Measurements from ENCODE around the gene TMCC1.

TMCC1 gene

DNA sequence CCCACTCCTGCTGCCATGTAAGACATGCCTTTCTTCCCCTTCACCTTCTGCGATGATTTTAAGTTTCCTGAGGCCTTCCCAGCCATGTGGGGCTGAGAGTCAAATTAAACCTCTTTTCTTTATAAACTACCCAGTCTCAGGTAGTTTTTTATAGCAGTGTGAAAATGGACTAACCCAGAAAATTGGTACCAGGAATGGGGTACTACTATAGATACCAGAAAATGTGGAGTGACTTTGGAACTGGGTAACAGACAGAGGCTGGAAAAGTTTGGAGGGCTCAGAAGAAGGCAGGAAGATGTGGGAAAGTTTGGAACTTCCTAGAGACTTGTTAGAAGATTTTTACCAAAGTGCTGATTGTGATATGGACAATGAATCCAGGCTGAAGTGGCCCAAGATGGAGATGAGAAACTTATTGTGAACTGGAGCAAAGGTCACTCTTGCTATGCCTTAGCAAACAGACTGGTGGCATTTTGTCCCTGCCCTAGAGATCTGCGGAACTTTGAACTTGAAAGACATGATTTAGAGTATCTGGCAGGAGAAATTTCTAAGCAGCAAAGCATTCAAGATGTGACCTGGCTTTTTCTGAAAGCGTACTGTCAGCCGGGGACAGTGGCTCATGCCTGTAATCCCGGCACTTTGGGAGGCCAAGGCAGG, 52.7 kb downstream of the TMCC1 start:
- Histone ChIP-seq H3K27me3 (ENCODE audit: insufficient read depth, poor library complexity, severe bottlenecking) (no peaks in the 10 kb centered on the region), H3K27ac (replicated peaks) (no peak overlapping the region), H3K4me3 (replicated peaks; ENCODE audit: insufficient read depth, low read length) (no peak overlapping the region)
- TF ChIP-seq CTCF (IDR thresholded peaks at IDR 0.05; ENCODE audit: insufficient read depth, low read length) (no peak), REST (IDR thresholded peaks at IDR 0.05; ENCODE audit: insufficient replicate concordance, low read depth) (no peak), SPI1 (IDR thresholded peaks at IDR 0.05; ENCODE audit: borderline replicate concordance, low read depth) (no peak), GABPA (IDR thresholded peaks at IDR 0.05; ENCODE audit: low read depth) (no peak), POLR2AphosphoS5 (IDR thresholded peaks at IDR 0.05; ENCODE audit: low read depth) (no peak)
- DNase-seq (ENCODE audit: low read depth in 1 of 2, low spot score in 1 of 2), result no peak

- no peak overlapping the region for H3K27ac ChIP-seq (replicated peaks)
- TF ChIP-seq CTCF (IDR thresholded peaks at IDR 0.05; ENCODE audit: insufficient read depth, low read length) (no peak), REST (IDR thresholded peaks at IDR 0.05; ENCODE audit: insufficient replicate concordance, low read depth) (no peak), SPI1 (IDR thresholded peaks at IDR 0.05; ENCODE audit: borderline replicate concordance, low read depth) (no peak), POLR2AphosphoS5 (IDR thresholded peaks at IDR 0.05; ENCODE audit: low read depth) (no peak), GABPA (IDR thresholded peaks at IDR 0.05; ENCODE audit: low read depth) (no peak)
- DNase-seq (ENCODE audit: low read depth in 1 of 2, low spot score in 1 of 2), result no peak
- H3K27me3 ChIP-seq (ENCODE audit: insufficient read depth, poor library complexity, severe bottlenecking), result no peaks in the 10 kb centered on the region
- H3K4me3 ChIP-seq (replicated peaks; ENCODE audit: insufficient read depth, low read length), result no peak overlapping the region
Measured at GRCh38 chr3:129838086-129838485, 55.4 kb downstream of the TMCC1 start.

GRCh38 chr3:129837065-129837642, 56.4 kb downstream of the TMCC1 start:
- Histone ChIP-seq H3K27ac (replicated peaks) (no peak overlapping the region), H3K27me3 (ENCODE audit: insufficient read depth, poor library complexity, severe bottlenecking) (no peaks in the 10 kb centered on the region), H3K4me3 (replicated peaks; ENCODE audit: insufficient read depth, low read length) (no peak overlapping the region)
- no peak for DNase-seq (ENCODE audit: low read depth in 1 of 2, low spot score in 1 of 2)
- TF ChIP-seq CTCF (IDR thresholded peaks at IDR 0.05; ENCODE audit: insufficient read depth, low read length), result no peak
- TF ChIP-seq POLR2AphosphoS5 (IDR thresholded peaks at IDR 0.05; ENCODE audit: low read depth), result no peak
- no peak for TF ChIP-seq GABPA (IDR thresholded peaks at IDR 0.05; ENCODE audit: low read depth)
- TF ChIP-seq SPI1 (IDR thresholded peaks at IDR 0.05; ENCODE audit: borderline replicate concordance, low read depth), result no peak
- no peak for TF ChIP-seq REST (IDR thresholded peaks at IDR 0.05; ENCODE audit: insufficient replicate concordance, low read depth)
